H1 (cell line): ENCODE measurements around the gene MAML1. TPM values are rescaled to one million over a fixed set of nuclear protein-coding genes. Genes with fewer than 3 reads are reported as not detected.

Experiments used
- CTCF ChIA-PET: fragments of 300-600 bp; sonication (Branson Sonifier 250); formaldehyde crosslinking; loops from one replicate; lab custom pipeline; 2021; ENCODE audit not compliant: partially characterized antibody; lab: Charles Lee
- POLR2A ChIA-PET: fragments of 300-600 bp; sonication (Branson Sonifier 250); formaldehyde crosslinking; loops from one replicate; lab custom pipeline; 2021; ENCODE audit warnings: inconsistent platforms; ENCODE audit not compliant: partially characterized antibody; lab: Charles Lee
- DNase-seq, 2 experiments: peaks; one replicate each; pipeline versions ENCODE4 v3.0.0 to v3.0.0-alpha.2; 2010 to 2022; ENCODE audit warnings: low spot score in 2 of 2, low read depth in 1 of 2, mixed read lengths in 1 of 2
- FAIRE-seq: peaks from 2 replicates; lab custom pipeline; 2011; peaks lifted over from hg19 to GRCh38; lab: Jason Lieb, UNC
- H2AFZ ChIP-seq: 2 replicates; pipeline ENCODE4 v1.8.1; 2012; ENCODE audit warnings: low read length, inconsistent platforms
- H2AK5ac ChIP-seq: 2 replicates; pipeline ENCODE4 v1.6.1; 2013; ENCODE audit warnings: low read depth, low read length
- H2BK120ac ChIP-seq: replicated peaks from 2 replicates; pipeline ENCODE3; 2013; ENCODE audit warnings: low read depth, low read length, inconsistent platforms
- H2BK12ac ChIP-seq: 2 replicates; pipeline ENCODE4 v1.6.1; 2013; ENCODE audit warnings: low read depth, low read length
- H2BK15ac ChIP-seq: 2 replicates; pipeline ENCODE4 v1.6.1; 2013; ENCODE audit warnings: low read length
- H2BK20ac ChIP-seq: 2 replicates; pipeline ENCODE4 v1.6.1; 2013; ENCODE audit warnings: low read length
- H2BK5ac ChIP-seq: 2 replicates; pipeline ENCODE4 v1.6.1; 2013; ENCODE audit warnings: low read depth, low read length
- H3K14ac ChIP-seq: 2 replicates; pipeline ENCODE4 v1.6.1; 2013; ENCODE audit warnings: inconsistent platforms; ENCODE audit not compliant: insufficient read length
- H3K18ac ChIP-seq: 2 replicates; pipeline ENCODE4 v1.6.1; 2013; ENCODE audit warnings: low read length; ENCODE audit errors: extremely low read depth
- H3K23ac ChIP-seq: 2 replicates; pipeline ENCODE4 v1.6.1; 2013; ENCODE audit warnings: inconsistent platforms; ENCODE audit not compliant: insufficient read length
- H3K23me2 ChIP-seq: 2 replicates; pipeline ENCODE4 v1.6.1; 2013; ENCODE audit warnings: low read depth, low read length
- H3K27ac ChIP-seq: 2 replicates; pipeline ENCODE4 v1.6.1; 2011; ENCODE audit warnings: low read depth, low read length, inconsistent platforms
- H3K27me3 ChIP-seq, 4 experiments: replicated peaks in 1 of 4; 1 replicate in 1 of 4; 2 replicates in 3 of 4; pipeline versions ENCODE4 v1.6.1 to v1.8.1; 2011 to 2013; ENCODE audit warnings: low read length in 3 of 4, mild to moderate bottlenecking in 3 of 4, inconsistent platforms in 2 of 4, mixed read lengths in 2 of 4, moderate library complexity in 1 of 4; ENCODE audit not compliant: control insufficient read depth in 3 of 4, insufficient read depth in 3 of 4; ENCODE audit errors: extremely low read depth in 1 of 4
- H3K36me3 ChIP-seq, 4 experiments: 2 replicates each; pipeline versions ENCODE4 v1.6.1 to v1.8.1; 2011 to 2013; ENCODE audit warnings: mild to moderate bottlenecking in 4 of 4, low read length in 3 of 4, moderate library complexity in 2 of 4, control low read depth in 1 of 4, inconsistent platforms in 1 of 4; ENCODE audit not compliant: insufficient read depth in 4 of 4, control insufficient read depth in 2 of 4
- H3K4ac ChIP-seq: replicated peaks from 2 replicates; pipeline ENCODE3; 2013; ENCODE audit warnings: low read length, low read depth, mixed read lengths, inconsistent platforms; ENCODE audit not compliant: insufficient read length
- H3K4me1 ChIP-seq, 4 experiments: replicated peaks in 1 of 4; 1 replicate in 1 of 4; 2 replicates in 3 of 4; pipeline versions ENCODE4 v1.6.1 to v1.8.1; 2011 to 2013; ENCODE audit warnings: low read length in 3 of 4, inconsistent platforms in 2 of 4, mixed read lengths in 1 of 4; ENCODE audit not compliant: insufficient read depth in 4 of 4, control insufficient read depth in 3 of 4
- H3K4me2 ChIP-seq, 2 experiments: 2 replicates each; pipeline versions ENCODE4 v1.6.1 to v1.8.1; 2011 to 2013; ENCODE audit warnings: low read depth in 2 of 2, low read length in 2 of 2, control low read depth in 1 of 2, inconsistent platforms in 1 of 2, mild to moderate bottlenecking in 1 of 2; ENCODE audit not compliant: insufficient read depth in 1 of 2
- H3K4me3 ChIP-seq, 4 experiments: fragments of 200-600, 300-600 bp in 1 of 4; sonication (generic), shearing (Covaris generic), sonication (Bioruptor Twin) in 1 of 4; 2 replicates each; pipeline versions ENCODE4 v1.5.1 to v1.8.1; 2011 to 2016; ENCODE audit warnings: low read length in 4 of 4, low read depth in 3 of 4, control low read depth in 2 of 4, inconsistent platforms in 2 of 4, mild to moderate bottlenecking in 2 of 4, mixed read lengths in 1 of 4, moderate library complexity in 1 of 4; ENCODE audit not compliant: insufficient read depth in 2 of 4; ENCODE audit errors: extremely low read depth in 1 of 4
- H3K56ac ChIP-seq: replicated peaks from 2 replicates; pipeline ENCODE3; 2013; ENCODE audit warnings: low read depth, mild to moderate bottlenecking, mixed read lengths, low read length, inconsistent platforms; ENCODE audit not compliant: insufficient read length
- H3K79me1 ChIP-seq: 2 replicates; pipeline ENCODE4 v1.6.1; 2013; ENCODE audit warnings: low read depth, low read length, control low read depth
- H3K79me2 ChIP-seq, 2 experiments: 2 replicates each; pipeline versions ENCODE4 v1.6.1 to v1.8.1; 2012 to 2013; ENCODE audit warnings: low read length in 2 of 2, mild to moderate bottlenecking in 2 of 2, inconsistent platforms in 1 of 2; ENCODE audit not compliant: insufficient read depth in 2 of 2, control insufficient read depth in 1 of 2
- H3K9ac ChIP-seq, 4 experiments: replicated peaks in 1 of 4; 1 replicate in 1 of 4; 2 replicates in 3 of 4; pipeline versions ENCODE4 v1.6.1 to v1.8.1; 2011 to 2013; ENCODE audit warnings: low read depth in 3 of 4, low read length in 3 of 4, control low read depth in 2 of 4, mild to moderate bottlenecking in 2 of 4, moderate library complexity in 2 of 4, inconsistent platforms in 1 of 4; ENCODE audit errors: extremely low read depth in 1 of 4
- H3K9me3 ChIP-seq, 2 experiments: 2 replicates each; pipeline versions ENCODE4 v1.6.1 to v1.8.1; 2012 to 2013; ENCODE audit warnings: mild to moderate bottlenecking in 2 of 2, moderate library complexity in 2 of 2, control low read depth in 1 of 2, inconsistent platforms in 1 of 2, low read depth in 1 of 2, low read length in 1 of 2, mixed read lengths in 1 of 2; ENCODE audit not compliant: insufficient read depth in 2 of 2
- H4K20me1 ChIP-seq, 2 experiments: replicated peaks in 1 of 2; 2 replicates each; pipeline versions ENCODE3 to v1.8.1; 2011 to 2013; ENCODE audit warnings: inconsistent platforms in 2 of 2, low read length in 2 of 2, mild to moderate bottlenecking in 1 of 2; ENCODE audit not compliant: insufficient read depth in 2 of 2, control insufficient read depth in 1 of 2
- H4K5ac ChIP-seq: 2 replicates; pipeline ENCODE4 v1.6.1; 2013; ENCODE audit warnings: low read length, low read depth, mixed read lengths, inconsistent platforms; ENCODE audit not compliant: insufficient read length
- H4K8ac ChIP-seq: 2 replicates; pipeline ENCODE4 v1.8.0; 2013; ENCODE audit warnings: mild to moderate bottlenecking, moderate library complexity, low read length, inconsistent platforms; ENCODE audit not compliant: insufficient read depth; ENCODE audit errors: extremely low read depth
- H4K91ac ChIP-seq: replicated peaks from 2 replicates; pipeline ENCODE3; 2013; ENCODE audit warnings: low read length, mixed read lengths, inconsistent platforms; ENCODE audit not compliant: insufficient read length
- CREB1 ChIP-seq: IDR thresholded peaks from 2 replicates; pipeline ENCODE4 v1.6.1; 2012; ENCODE audit warnings: inconsistent platforms
- CTCF ChIP-seq, 3 experiments: IDR thresholded peaks; 1 replicate in 2 of 3; 2 replicates in 1 of 3; pipeline versions ENCODE4 v1.5.1 to v1.6.1; 2011; ENCODE audit warnings: low read length in 3 of 3, mild to moderate bottlenecking in 3 of 3, inconsistent platforms in 2 of 3, low read depth in 1 of 3, moderate library complexity in 1 of 3; ENCODE audit not compliant: insufficient read depth in 1 of 3; ENCODE audit errors: control extremely low read depth in 1 of 3
- EP300 ChIP-seq, 2 experiments: IDR thresholded peaks; 1 replicate in 1 of 2; 2 replicates in 1 of 2; pipeline ENCODE4 v1.6.1; 2011 to 2012; ENCODE audit warnings: low read depth in 2 of 2, low read length in 2 of 2, mild to moderate bottlenecking in 2 of 2, borderline replicate concordance in 1 of 2, inconsistent platforms in 1 of 2, moderate library complexity in 1 of 2
- GABPA ChIP-seq: IDR thresholded peaks from 2 replicates; pipeline ENCODE4 v1.6.1; 2011; ENCODE audit warnings: mild to moderate bottlenecking, low read length, moderate library complexity, borderline replicate concordance; ENCODE audit not compliant: insufficient read depth
- JUND ChIP-seq: IDR thresholded peaks from 2 replicates; pipeline ENCODE4 v1.6.1; 2011; ENCODE audit warnings: mild to moderate bottlenecking, improper control_type of control experiment, low read length
- KDM1A ChIP-seq: fragments of 200-600, 300-600 bp; sonication (generic); IDR thresholded peaks from 2 replicates; pipeline ENCODE4 v1.7.1; 2016; ENCODE audit warnings: mild to moderate bottlenecking, low read length, borderline replicate concordance
- SIN3A ChIP-seq, 2 experiments: IDR thresholded peaks in 1 of 2; conservative IDR thresholded peaks in 1 of 2; 2 replicates each; pipeline ENCODE4 v1.6.1; 2011 to 2012; ENCODE audit warnings: low read length in 2 of 2, improper control_type of control experiment in 1 of 2, low read depth in 1 of 2, mild to moderate bottlenecking in 1 of 2
- WGBS, 2 experiments: shearing (Covaris generic) in 1 of 2; methylation state at CpG; one replicate each; pipeline versions ENCODE4 v1.1.6 to v1.1.7; 2013 to 2015; ENCODE audit warnings: low lambda C conversion rate in 2 of 2, mixed read lengths in 2 of 2, inconsistent platforms in 1 of 2, low coverage in 1 of 2, missing lambda C conversion rate in 1 of 2; ENCODE audit not compliant: insufficient replicate concordance in 2 of 2, insufficient coverage in 1 of 2, insufficient read length in 1 of 2; ENCODE audit errors: extremely low coverage in 1 of 2, missing lambda C conversion rate in 1 of 2; 5-methylcytosine and 5-hydroxymethylcytosine counted together
- polyA plus RNA-seq, 7 experiments: library from polyadenylated mRNA; depleted of rRNA in 3 of 7; stranded (reverse) in 5 of 7; unstranded in 2 of 7; fragments of >200 nt in 5 of 7; fragments of 200-250 nt in 2 of 7; gene quantifications; 1 replicate in 5 of 7; 2 replicates in 1 of 7; 4 replicates in 1 of 7; pipeline versions ENCODE4 v1.2.1 to v1.2.3, GENCODE V29; 2011 to 2013; ENCODE audit warnings: missing spikeins in 2 of 7, mixed read lengths in 2 of 7
- total RNA-seq: library from RNA; stranded (reverse); fragmentation: NEBNext Ultra II Directional; extraction: Animal tissue kit (Norgen Biotek cat#: 25700); gene quantifications from 2 replicates; pipeline ENCODE4 v1.2.1, GENCODE V29; 2021

The MAML1 gene
- total and polyA plus RNA-seq, 2 of the 8 experiments (the other 6 are each of a cell fraction or from before 2014, with no cell fraction given): 17.1 to 41.9 TPM

- Histone ChIP-seq H3K79me1 (peaks cover 11% of the 10 kb centered on the region), H4K20me1 (peaks cover 12 to 33% of the 10 kb centered on the region in 2 experiments), H3K4ac (peak overlapping the region; percentile 53), H3K79me2 (peaks cover 0 to 22% of the 10 kb centered on the region in 2 experiments; a peak in 2 of 4 replicates), H2BK120ac (no peak overlapping the region), H3K9ac (no peak overlapping the region), H3K27ac (no peak overlapping the region), H3K14ac (no peak overlapping the region), H3K23ac (no peak overlapping the region), H2BK20ac (no peak overlapping the region), H3K23me2 (peaks cover 10% of the 10 kb centered on the region; the same call in 1 of the 2 replicates), H4K5ac (no peak overlapping the region), H2BK5ac (no peak overlapping the region), H3K9me3 (no peaks in the 10 kb centered on the region), H3K56ac (no peak overlapping the region), H4K8ac (peak overlapping the region; percentile 38; the same call in 1 of the 2 replicates), H3K4me1 (peaks cover 0 to 32% (median 31%) of the 10 kb centered on the region in 4 experiments; a peak in 6 of 7 replicates), H2AFZ (no peak overlapping the region), H3K27me3 (no peaks in the 10 kb centered on the region), H3K4me2 (no peak overlapping the region), H3K4me3 (no peak overlapping the region), H2AK5ac (no peak overlapping the region), H2BK12ac (no peak overlapping the region), H3K18ac (no peak overlapping the region), H4K91ac (no peak overlapping the region), H2BK15ac (no peak overlapping the region), H3K36me3 (peaks cover 12 to 31% (median 27%) of the 10 kb centered on the region in 4 experiments)
- POLR2A ChIA-PET: interaction anchor here (0.8 to 16.9 kb wide), 9 partner anchors 15 to 180 kb away, joined by 3 to 207 read pairs (median 3); partner anchors contain the start of genes MAML1 and SQSTM1
- DNase-seq: peak in 1 of 2 experiments; percentile 89
- CTCF ChIA-PET: interaction anchor here (0.6 to 3.9 kb wide), 38 partner anchors 9 to 201 kb away, joined by 3 to 23 read pairs (median 4); partner anchors contain the start of genes MAML1 and SQSTM1
- FAIRE-seq: no peak
- WGBS, 2 experiments: 72% methylated on average over 46 of the region's 67 CpGs; no CpG with 5 or more reads in 1 of the 2 experiments
- peak; percentile 65; the same call in 1 of the 2 replicates for TF ChIP-seq GABPA
- no peak for TF ChIP-seq EP300 (IDR thresholded peaks at IDR 0.05; ENCODE audit: borderline replicate concordance in 1 of 2, low read depth in 2 of 2, low read length in 2 of 2)
- TF ChIP-seq JUND: no peak
- TF ChIP-seq CTCF (IDR thresholded peaks at IDR 0.05; ENCODE audit: control extremely low read depth in 1 of 3, insufficient read depth in 1 of 3, low read depth in 1 of 3, low read length in 3 of 3): peak in 2 of 3 experiments; percentile 79 to 90; a peak in 3 of 4 replicates
- 0 out of 2 replicates have a peak, but pooled peaks have one; percentile 21 for TF ChIP-seq CREB1
- TF ChIP-seq KDM1A: no peak
- TF ChIP-seq SIN3A (conservative IDR thresholded peaks at IDR 0.05 in 1 of 2, IDR thresholded peaks at IDR 0.05 in 1 of 2; ENCODE audit: low read depth in 1 of 2, low read length in 2 of 2): peak in 1 of 2 experiments; percentile 54; a peak in 1 of 4 replicates
Measured at GRCh38 chr5:179801304-179802206, 68.9 kb downstream of the MAML1 start.
